GM23248 (cell line): ENCODE data around the gene MTA3. TPM values are rescaled to one million over a fixed set of nuclear protein-coding genes. Genes with fewer than 3 reads are reported as not detected.

ENCODE experiments used
- DNase-seq: peaks from one replicate; pipeline ENCODE4 v3.0.0-alpha.2; 2015
- H2AFZ ChIP-seq: fragments of 200-600 bp; sonication (generic); 2 replicates; pipeline ENCODE4 v1.6.1; 2016; ENCODE audit warnings: antibody characterized with exemption
- H3F3A ChIP-seq: fragments of 200-600 bp; sonication (generic); 2 replicates; pipeline ENCODE4 v1.6.1; 2016; ENCODE audit warnings: mild to moderate bottlenecking, antibody characterized with exemption, mixed run types; ENCODE audit not compliant: insufficient read depth
- H3K27ac ChIP-seq: fragments of 200-600 bp; sonication (generic); 2 replicates; pipeline ENCODE4 v1.5.1; 2016; ENCODE audit warnings: mild to moderate bottlenecking
- H3K27me3 ChIP-seq: fragments of 200-600 bp; sonication (generic); replicated peaks from 2 replicates; pipeline ENCODE4 v1.6.1; 2016; ENCODE audit warnings: mild to moderate bottlenecking; ENCODE audit not compliant: insufficient read depth
- H3K36me3 ChIP-seq: fragments of 200-600 bp; sonication (generic); 2 replicates; pipeline ENCODE4 v1.6.1; 2016; ENCODE audit warnings: low read depth, mild to moderate bottlenecking
- H3K4me1 ChIP-seq: fragments of 200-600 bp; sonication (generic); 2 replicates; pipeline ENCODE4 v1.6.1; 2016; ENCODE audit warnings: mild to moderate bottlenecking; ENCODE audit not compliant: insufficient read depth
- H3K4me2 ChIP-seq: fragments of 200-600 bp; sonication (generic); one replicate; pipeline ENCODE4 v1.6.1; 2016; ENCODE audit warnings: mild to moderate bottlenecking; ENCODE audit not compliant: unreplicated experiment
- H3K4me3 ChIP-seq: fragments of 200-600 bp; sonication (generic); 2 replicates; pipeline ENCODE4 v1.5.1; 2016; ENCODE audit warnings: mild to moderate bottlenecking
- H3K79me2 ChIP-seq: fragments of 200-600 bp; sonication (generic); 2 replicates; pipeline ENCODE4 v1.6.1; 2016; ENCODE audit warnings: mild to moderate bottlenecking; ENCODE audit not compliant: insufficient read depth
- H3K9ac ChIP-seq: fragments of 200-600 bp; sonication (generic); 2 replicates; pipeline ENCODE4 v1.6.1; 2016; ENCODE audit warnings: mild to moderate bottlenecking
- H3K9me2 ChIP-seq: fragments of 200-600 bp; sonication (generic); 2 replicates; pipeline ENCODE4 v1.6.1; 2016; ENCODE audit warnings: mixed run types, mild to moderate bottlenecking, moderate library complexity; ENCODE audit not compliant: insufficient read depth
- H3K9me3 ChIP-seq: fragments of 200-600 bp; sonication (generic); one replicate; pipeline ENCODE4 v1.6.1; 2017; ENCODE audit warnings: low read depth
- H4K20me1 ChIP-seq: fragments of 200-600 bp; sonication (generic); 2 replicates; pipeline ENCODE4 v1.6.0; 2016; ENCODE audit not compliant: insufficient read depth
- EZH2 ChIP-seq: fragments of 200-600 bp; sonication (generic); IDR thresholded peaks from 2 replicates; pipeline ENCODE4 v1.6.1; 2018; ENCODE audit warnings: antibody characterized with exemption, mild to moderate bottlenecking; ENCODE audit not compliant: insufficient read depth, poor library complexity, severe bottlenecking
- EZH2phosphoT487 ChIP-seq: fragments of 200-600 bp; sonication (generic); IDR thresholded peaks from 2 replicates; pipeline ENCODE4 v1.6.1; 2018; ENCODE audit warnings: antibody characterized with exemption, moderate library complexity, mild to moderate bottlenecking, low read depth; ENCODE audit not compliant: insufficient read depth
- WGBS, 2 experiments: methylation state at CpG; one replicate each; pipeline ENCODE4 v1.1.6; 2015 to 2017; ENCODE audit warnings: low lambda C conversion rate in 2 of 2, low coverage in 1 of 2; ENCODE audit errors: missing lambda C conversion rate in 2 of 2; 5-methylcytosine and 5-hydroxymethylcytosine counted together
- in situ Hi-C: fragments of 300-500 bp; cut with MboI; formaldehyde crosslinking; loops from 2 replicates; pipeline ENCODE4 v1.15.0; 2020
- polyA plus RNA-seq: library from polyadenylated mRNA; unstranded; fragments of >200 nt; fragmentation: Nextera tagmentation; extraction: Ambion mirVana; gene quantifications from 2 replicates; pipeline ENCODE4 v1.2.1, GENCODE V29; 2016
- total RNA-seq: library from RNA; depleted of rRNA; stranded (reverse); fragments of >200 nt; shearing (Covaris generic); gene quantifications from 2 replicates; pipeline ENCODE4 v1.2.3, GENCODE V29; 2014

The MTA3 gene
- total and polyA plus RNA-seq, 2 experiments from 2014 or later = 25.7 to 29.7 TPM

- no peaks in the 10 kb centered on the region for H3K4me1 ChIP-seq
- H3K9me3 ChIP-seq = no peaks in the 10 kb centered on the region
- 98 to 100% methylated on average over 2 of the region's 2 CpGs for WGBS, 2 experiments
- H3K4me2 ChIP-seq = no peak overlapping the region
- in situ Hi-C loops = no loop called here
- no peak for DNase-seq
- H4K20me1 ChIP-seq = no peaks in the 10 kb centered on the region
- no peak overlapping the region for H3K4me3 ChIP-seq
- TF ChIP-seq EZH2 = no peak
- TF ChIP-seq EZH2phosphoT487 = no peak
- H3F3A ChIP-seq = no peaks in the 10 kb centered on the region
- no peak overlapping the region for H3K9ac ChIP-seq
- H3K27ac ChIP-seq = no peak overlapping the region
- no peaks in the 10 kb centered on the region for H3K79me2 ChIP-seq
- H3K36me3 ChIP-seq = no peaks in the 10 kb centered on the region
- H3K9me2 ChIP-seq = no peaks in the 10 kb centered on the region
- H3K27me3 ChIP-seq = no peaks in the 10 kb centered on the region
- no peak overlapping the region for H2AFZ ChIP-seq
These were observed 85.5 kb downstream of the MTA3 start for GRCh38 chr2:42653908-42654445.

DNA sequence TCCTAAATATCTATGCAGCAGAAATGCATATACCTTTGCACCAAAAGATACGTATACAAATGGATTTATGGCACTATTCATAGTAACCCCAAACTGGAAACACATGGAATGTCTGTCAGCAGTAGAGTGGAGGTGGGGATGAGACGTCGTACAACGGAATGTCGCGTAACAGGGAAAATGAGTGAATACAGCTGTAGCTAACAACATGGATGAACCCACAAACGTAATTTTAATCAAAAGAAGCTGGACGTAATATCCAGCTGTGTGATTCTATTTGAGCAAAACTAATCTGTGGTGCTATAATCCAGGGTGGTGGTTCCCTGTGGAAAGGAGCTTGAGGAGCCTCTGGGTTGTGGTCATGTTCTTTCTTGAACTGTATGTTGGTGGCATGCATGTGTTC, 89.9 kb downstream of the MTA3 start:
- H3K4me2 ChIP-seq = no peak overlapping the region
- H3F3A ChIP-seq = no peaks in the 10 kb centered on the region
- no peaks in the 10 kb centered on the region for H3K9me2 ChIP-seq
- H3K9ac ChIP-seq = no peak overlapping the region
- H3K27ac ChIP-seq = no peak overlapping the region
- no peak overlapping the region for H2AFZ ChIP-seq
- 80 to 85% methylated on average over 8 of the region's 8 CpGs for WGBS, 2 experiments
- no peak for DNase-seq
- no peaks in the 10 kb centered on the region for H3K4me1 ChIP-seq
- H3K79me2 ChIP-seq = no peaks in the 10 kb centered on the region
- H3K36me3 ChIP-seq = no peaks in the 10 kb centered on the region
- in situ Hi-C loops = no loop called here
- no peak overlapping the region for H3K4me3 ChIP-seq
- no peaks in the 10 kb centered on the region for H4K20me1 ChIP-seq
- TF ChIP-seq EZH2phosphoT487 = no peak
- TF ChIP-seq EZH2 = no peak
- H3K27me3 ChIP-seq = no peaks in the 10 kb centered on the region
- no peaks in the 10 kb centered on the region for H3K9me3 ChIP-seq

DNA sequence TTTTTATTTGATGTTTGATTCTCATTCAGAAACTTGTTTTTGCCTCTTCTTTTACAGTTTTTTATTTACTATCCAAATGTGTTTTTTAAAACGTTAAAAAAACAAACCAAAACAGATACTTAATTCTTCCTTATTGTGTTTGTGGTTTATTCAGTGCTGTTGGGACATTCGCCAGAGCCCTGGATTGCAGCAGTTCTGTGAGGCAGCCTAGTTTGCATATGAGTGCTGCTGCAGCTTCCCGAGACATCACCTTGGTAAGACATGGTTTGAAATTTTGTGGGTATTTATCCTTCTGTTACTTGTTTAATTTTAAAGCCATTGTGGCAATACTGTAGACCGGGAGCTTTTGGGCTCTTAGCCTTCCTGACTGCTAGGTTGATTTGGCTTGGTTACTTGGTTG, 91.2 kb downstream of the MTA3 start:
- H3K9me2 ChIP-seq = no peaks in the 10 kb centered on the region
- H3K36me3 ChIP-seq = no peaks in the 10 kb centered on the region
- no peaks in the 10 kb centered on the region for H3K4me1 ChIP-seq
- H3K4me3 ChIP-seq = no peak overlapping the region
- H4K20me1 ChIP-seq = no peaks in the 10 kb centered on the region
- no peaks in the 10 kb centered on the region for H3K79me2 ChIP-seq
- in situ Hi-C loops = loop anchor here (10.0 kb wide), 1 partner anchor 155 kb away; no protein-coding TSS in a partner anchor
- H3K27me3 ChIP-seq = no peaks in the 10 kb centered on the region
- H3K27ac ChIP-seq = no peak overlapping the region
- WGBS, 2 experiments = 64 to 66% methylated on average over 4 of the region's 4 CpGs
- no peak overlapping the region for H3K9ac ChIP-seq
- H2AFZ ChIP-seq = no peak overlapping the region
- no peaks in the 10 kb centered on the region for H3F3A ChIP-seq
- no peaks in the 10 kb centered on the region for H3K9me3 ChIP-seq
- TF ChIP-seq EZH2phosphoT487 (no peak), EZH2 (no peak)
- DNase-seq = peak; percentile 6
- H3K4me2 ChIP-seq = no peak overlapping the region

GRCh38 chr2:42663106-42663780, 94.8 kb downstream of the MTA3 start:
- Histone ChIP-seq H3K4me3 (no peak overlapping the region), H3K36me3 (no peaks in the 10 kb centered on the region), H3K79me2 (no peaks in the 10 kb centered on the region), H3F3A (no peaks in the 10 kb centered on the region), H3K9ac (no peak overlapping the region), H3K4me1 (no peaks in the 10 kb centered on the region), H3K27me3 (no peaks in the 10 kb centered on the region), H3K27ac (no peak overlapping the region), H3K9me3 (no peaks in the 10 kb centered on the region), H2AFZ (no peak overlapping the region), H3K9me2 (no peaks in the 10 kb centered on the region), H3K4me2 (no peak overlapping the region), H4K20me1 (no peaks in the 10 kb centered on the region)
- in situ Hi-C loops = loop anchor here (10.0 kb wide), 1 partner anchor 158 kb away; no protein-coding TSS in a partner anchor
- WGBS, 2 experiments = 22 to 29% methylated on average over 3 of the region's 3 CpGs
- TF ChIP-seq EZH2 (no peak), EZH2phosphoT487 (no peak)
- peak; percentile 83 for DNase-seq
